Panc1 (cell line): ENCODE data around the gene ACP4.

ENCODE experiments used
- CTCF ChIP-seq: fragments of 450-650 bp; IDR thresholded peaks from 2 replicates; pipeline ENCODE4 v1.5.1; 2017; ENCODE audit warnings: mild to moderate bottlenecking
- POLR2AphosphoS5 ChIP-seq: IDR thresholded peaks from 2 replicates; pipeline ENCODE4 v1.6.1; 2012; ENCODE audit warnings: mild to moderate bottlenecking, low read depth, low read length, moderate library complexity
- SIN3A ChIP-seq: IDR thresholded peaks from 2 replicates; pipeline ENCODE4 v1.6.1; 2012; ENCODE audit warnings: low read depth, mild to moderate bottlenecking, low read length, moderate library complexity, borderline replicate concordance; ENCODE audit not compliant: insufficient read depth

- TF ChIP-seq CTCF (no peak), POLR2AphosphoS5 (no peak), SIN3A (no peak)
Observed at GRCh38 chr19:50779504-50780457, 10.4 kb upstream of the ACP4 start.
